ENCODE data around the gene CAMTA1. TPM values are rescaled to one million over a fixed set of nuclear protein-coding genes. Genes with fewer than 3 reads are reported as not detected.

CAMTA1 gene
- total RNA-seq, 1 donor: 56.1 TPM

- H3K4me3 ChIP-seq (ENCODE audit: low read depth, low read length): peak within 1 kb of the TSS; percentile 92
- peak; percentile 81 for DNase-seq (ENCODE audit: low read depth)
- TF ChIP-seq, protein P1, sequence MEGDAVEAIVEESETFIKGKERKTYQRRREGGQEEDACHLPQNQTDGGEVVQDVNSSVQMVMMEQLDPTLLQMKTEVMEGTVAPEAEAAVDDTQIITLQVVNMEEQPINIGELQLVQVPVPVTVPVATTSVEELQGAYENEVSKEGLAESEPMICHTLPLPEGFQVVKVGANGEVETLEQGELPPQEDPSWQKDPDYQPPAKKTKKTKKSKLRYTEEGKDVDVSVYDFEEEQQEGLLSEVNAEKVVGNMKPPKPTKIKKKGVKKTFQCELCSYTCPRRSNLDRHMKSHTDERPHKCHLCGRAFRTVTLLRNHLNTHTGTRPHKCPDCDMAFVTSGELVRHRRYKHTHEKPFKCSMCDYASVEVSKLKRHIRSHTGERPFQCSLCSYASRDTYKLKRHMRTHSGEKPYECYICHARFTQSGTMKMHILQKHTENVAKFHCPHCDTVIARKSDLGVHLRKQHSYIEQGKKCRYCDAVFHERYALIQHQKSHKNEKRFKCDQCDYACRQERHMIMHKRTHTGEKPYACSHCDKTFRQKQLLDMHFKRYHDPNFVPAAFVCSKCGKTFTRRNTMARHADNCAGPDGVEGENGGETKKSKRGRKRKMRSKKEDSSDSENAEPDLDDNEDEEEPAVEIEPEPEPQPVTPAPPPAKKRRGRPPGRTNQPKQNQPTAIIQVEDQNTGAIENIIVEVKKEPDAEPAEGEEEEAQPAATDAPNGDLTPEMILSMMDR (IDR thresholded peaks at IDR 0.05; ENCODE audit: insufficient read depth, low read depth, low read length): no peak
These were observed 986.0 kb downstream of the CAMTA1 start, which contains the start of gene VAMP3 for GRCh38 chr1:7770997-7771822. TSS of gene VAMP3 (plus strand) at chr1:7771296. CDS start at chr1:7771384, 88 bp downstream.

DNA sequence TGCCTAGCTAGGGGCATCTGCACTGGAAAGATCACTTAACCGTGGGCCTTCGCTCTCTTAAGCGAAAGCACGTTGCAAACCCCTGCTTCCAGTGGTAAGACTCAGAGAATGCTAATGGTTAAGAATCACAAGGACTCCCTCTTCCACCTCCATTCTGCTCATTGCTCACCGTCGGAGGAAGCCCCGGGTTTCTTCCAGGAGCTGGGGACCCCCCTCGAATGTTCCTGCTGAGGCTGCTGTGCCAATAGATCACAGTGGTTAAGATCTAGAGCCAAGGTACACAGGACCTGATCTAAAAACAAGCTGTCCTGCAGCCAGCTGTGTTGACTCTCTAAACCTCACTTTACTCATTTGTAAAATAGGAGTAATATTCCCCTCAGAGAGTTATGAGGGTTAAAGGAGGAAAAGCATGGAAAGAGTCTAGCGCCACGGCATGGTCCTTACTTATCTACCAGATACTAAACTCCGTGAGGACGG lies 986.6 kb downstream of the CAMTA1 start:
- no peak for DNase-seq (ENCODE audit: low read depth)
- TF ChIP-seq, protein P1 (IDR thresholded peaks at IDR 0.05; ENCODE audit: insufficient read depth, low read depth, low read length): no peak
- H3K4me3 ChIP-seq (ENCODE audit: low read depth, low read length): peak overlapping the region; percentile 92

DNA sequence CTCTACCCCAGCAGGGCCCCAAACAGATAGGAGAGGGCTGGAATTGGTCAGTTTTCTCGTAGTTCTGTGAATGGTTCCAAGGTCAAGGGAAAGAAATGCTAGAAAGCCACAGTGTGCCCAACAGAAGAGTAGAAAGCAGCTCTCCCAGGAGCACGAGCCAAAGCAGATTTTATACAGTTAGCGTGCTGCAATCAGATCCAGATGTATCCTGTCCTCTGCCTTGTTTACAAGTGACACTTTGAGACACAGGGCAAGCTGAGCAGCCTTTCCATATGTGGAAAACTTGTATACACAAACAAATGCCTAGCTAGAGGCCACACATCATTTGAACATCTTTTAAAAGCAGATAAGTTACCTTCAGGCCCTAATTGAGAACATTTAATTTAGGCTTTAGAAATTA lies 992.3 kb downstream of the CAMTA1 start:
- no peak overlapping the region for H3K4me3 ChIP-seq (ENCODE audit: low read depth, low read length)
- TF ChIP-seq, protein P1 (IDR thresholded peaks at IDR 0.05; ENCODE audit: insufficient read depth, low read depth, low read length): no peak
- no peak for DNase-seq (ENCODE audit: low read depth)

GRCh38 chr1:7778133-7778628 lies 992.9 kb downstream of the CAMTA1 start:
- H3K4me3 ChIP-seq (ENCODE audit: low read depth, low read length): no peak overlapping the region
- TF ChIP-seq, protein P1 (IDR thresholded peaks at IDR 0.05; ENCODE audit: insufficient read depth, low read depth, low read length): no peak
- no peak for DNase-seq (ENCODE audit: low read depth)

DNA sequence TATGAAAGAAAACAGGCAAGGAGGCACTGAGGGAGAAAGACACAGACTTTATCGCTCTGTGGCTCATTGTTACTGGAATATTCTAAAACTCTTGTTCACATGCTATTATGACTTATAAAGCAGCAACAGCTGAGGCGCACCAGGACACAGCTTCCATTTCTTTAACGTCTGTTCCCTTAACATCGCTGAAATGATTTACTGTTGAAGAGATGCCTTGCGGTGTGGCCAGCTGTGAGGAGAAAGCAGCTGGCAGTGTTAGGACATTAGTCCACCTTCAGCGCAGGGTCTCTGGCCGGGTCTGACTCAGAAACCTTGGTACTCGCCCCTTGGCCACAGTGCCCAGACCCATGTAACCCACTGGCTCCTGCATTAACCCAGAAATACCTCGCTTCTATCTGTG lies 995.7 kb downstream of the CAMTA1 start:
- TF ChIP-seq, protein P1 (IDR thresholded peaks at IDR 0.05; ENCODE audit: insufficient read depth, low read depth, low read length): no peak
- H3K4me3 ChIP-seq (ENCODE audit: low read depth, low read length): no peak overlapping the region
- DNase-seq (ENCODE audit: low read depth): no peak

GRCh38 chr1:7781501-7781900 lies 996.2 kb downstream of the CAMTA1 start:
- H3K4me3 ChIP-seq (ENCODE audit: low read depth, low read length): no peak overlapping the region
- TF ChIP-seq, protein P1 (IDR thresholded peaks at IDR 0.05; ENCODE audit: insufficient read depth, low read depth, low read length): no peak
- DNase-seq (ENCODE audit: low read depth): no peak

All from fibroblast of villous mesenchyme (primary cell).